Esophagus squamous epithelium (tissue), 4 donors: Measurements from ENCODE around the gene UTP20.

Experiments
- CTCF ChIP-seq, 6 experiments: fragments of 450-650 bp in 4 of 6; fragments of 200-600 bp in 2 of 6; sonication (generic) in 2 of 6; IDR thresholded peaks; one replicate each; pipeline ENCODE4 v1.5.1; 2016 to 2019; ENCODE audit warnings: antibody characterized with exemption in 6 of 6, mild to moderate bottlenecking in 4 of 6, moderate library complexity in 4 of 6
- POLR2A ChIP-seq, 4 donors: fragments of 450-650 bp; IDR thresholded peaks; one replicate each; pipeline ENCODE4 v1.6.1; 2017; ENCODE audit warnings: antibody characterized with exemption in 4 of 4, mild to moderate bottlenecking in 4 of 4, moderate library complexity in 3 of 4

DNA sequence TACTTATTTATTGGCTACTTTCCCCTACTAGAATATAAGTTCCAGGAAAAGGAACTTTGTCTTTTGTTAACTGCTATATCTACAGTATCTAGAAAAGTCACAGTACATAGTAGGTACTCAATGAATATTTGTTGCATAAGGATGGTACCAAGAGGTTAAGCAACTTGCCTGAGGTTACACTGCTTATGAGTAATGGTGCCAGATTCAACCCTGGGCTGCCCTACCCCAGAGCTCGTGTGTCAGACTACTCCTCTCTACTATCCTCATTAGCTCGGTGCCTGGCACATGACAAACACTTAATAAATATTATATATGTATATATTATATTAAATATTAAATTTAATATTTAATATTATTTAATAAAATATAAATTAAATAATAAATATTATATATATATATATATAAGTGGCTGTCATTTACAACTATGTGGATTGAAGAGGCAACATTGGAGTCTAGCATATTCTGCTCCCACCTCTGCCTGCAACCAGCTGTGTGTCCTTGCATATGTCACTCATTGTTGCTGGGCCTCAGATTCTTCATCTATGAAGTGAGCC is 25.4 kb downstream of the UTP20 start:
- TF ChIP-seq CTCF (IDR thresholded peaks at IDR 0.05) (no peak), POLR2A (IDR thresholded peaks at IDR 0.05) (no peak)
